HG03432 (cell line): ENCODE results near the gene OSBPL5.

Experiments used
- ATAC-seq: cut with Tn5 transposase; IDR thresholded peaks from one replicate; pipeline ENCODE4 v1.9.1; 2021; ENCODE audit warnings: mild to moderate bottlenecking, moderate library complexity; ENCODE audit not compliant: unreplicated experiment

The OSBPL5 gene

DNA sequence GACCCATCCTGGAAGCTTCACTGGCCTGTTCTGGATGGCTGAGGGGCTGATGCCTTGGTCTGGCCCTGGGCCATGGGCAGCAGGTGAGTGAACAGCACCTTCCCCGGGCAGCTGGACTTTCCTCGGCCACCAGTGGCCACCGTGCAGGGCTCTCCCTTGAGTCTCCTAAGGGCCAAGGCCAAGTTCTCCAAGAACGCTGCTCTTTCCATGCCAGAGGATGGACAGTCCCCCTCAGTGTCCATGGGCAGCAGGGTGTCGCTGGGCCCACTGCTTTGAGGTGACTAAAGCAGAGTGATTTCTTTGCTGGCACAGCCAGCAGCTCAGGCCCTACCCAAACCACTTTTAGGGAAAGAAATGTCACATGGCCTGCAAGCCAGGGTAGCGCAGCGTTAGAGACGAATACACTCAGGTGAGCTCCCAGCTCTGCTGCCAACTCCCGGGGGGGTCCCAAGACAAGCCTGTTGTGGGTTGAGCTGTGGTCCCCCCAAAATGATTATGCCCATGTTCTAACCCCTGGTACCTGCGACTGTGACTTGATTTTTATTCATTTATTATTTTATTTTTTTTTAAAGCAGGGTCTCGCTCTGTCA lies 104.6 kb downstream of the OSBPL5 start:
- no peak for ATAC-seq

DNA sequence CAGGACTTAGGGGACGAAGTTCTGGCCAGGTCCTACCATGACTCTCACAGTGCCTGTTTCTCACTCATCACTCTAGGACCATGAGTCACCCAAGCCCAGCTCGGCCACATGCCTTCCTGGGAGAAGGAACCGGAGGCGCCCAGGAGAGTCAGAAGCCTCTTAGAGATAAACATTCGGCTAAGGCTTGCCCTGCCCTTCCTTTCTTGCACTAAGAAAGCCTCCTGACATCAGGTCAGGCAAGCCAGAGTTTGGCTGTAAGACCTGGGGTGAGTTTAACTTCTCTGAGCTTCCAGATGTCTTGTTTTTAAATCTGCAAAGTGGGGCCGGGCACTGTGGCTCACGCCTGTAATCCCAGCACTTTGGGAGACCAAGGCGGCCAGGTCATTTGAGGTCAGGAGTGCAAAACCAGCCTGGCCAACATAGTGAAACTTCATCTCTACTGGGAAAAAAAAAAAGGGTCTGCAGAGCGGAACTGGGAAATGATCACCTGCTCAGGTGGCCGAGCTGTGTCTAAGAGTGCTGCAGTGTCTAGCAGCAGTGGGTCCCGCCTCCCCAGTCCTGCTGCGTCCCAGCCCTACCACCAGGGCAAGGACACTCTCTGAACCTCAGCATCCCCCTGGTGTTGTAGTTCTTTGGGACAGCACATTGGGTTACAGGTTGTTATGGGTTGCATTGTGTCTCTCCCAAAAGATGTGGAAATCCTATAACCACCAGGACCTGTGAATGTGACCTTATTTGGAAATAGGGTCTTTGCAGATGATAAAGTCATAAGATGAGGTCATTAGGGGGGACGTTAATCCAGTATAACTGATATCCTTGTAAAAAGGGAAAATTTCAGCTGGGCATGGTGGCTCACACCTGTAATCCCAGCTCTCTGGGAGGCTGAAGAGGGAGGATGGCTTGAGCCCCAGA lies 106.1 kb downstream of the OSBPL5 start:
- ATAC-seq = no peak

DNA sequence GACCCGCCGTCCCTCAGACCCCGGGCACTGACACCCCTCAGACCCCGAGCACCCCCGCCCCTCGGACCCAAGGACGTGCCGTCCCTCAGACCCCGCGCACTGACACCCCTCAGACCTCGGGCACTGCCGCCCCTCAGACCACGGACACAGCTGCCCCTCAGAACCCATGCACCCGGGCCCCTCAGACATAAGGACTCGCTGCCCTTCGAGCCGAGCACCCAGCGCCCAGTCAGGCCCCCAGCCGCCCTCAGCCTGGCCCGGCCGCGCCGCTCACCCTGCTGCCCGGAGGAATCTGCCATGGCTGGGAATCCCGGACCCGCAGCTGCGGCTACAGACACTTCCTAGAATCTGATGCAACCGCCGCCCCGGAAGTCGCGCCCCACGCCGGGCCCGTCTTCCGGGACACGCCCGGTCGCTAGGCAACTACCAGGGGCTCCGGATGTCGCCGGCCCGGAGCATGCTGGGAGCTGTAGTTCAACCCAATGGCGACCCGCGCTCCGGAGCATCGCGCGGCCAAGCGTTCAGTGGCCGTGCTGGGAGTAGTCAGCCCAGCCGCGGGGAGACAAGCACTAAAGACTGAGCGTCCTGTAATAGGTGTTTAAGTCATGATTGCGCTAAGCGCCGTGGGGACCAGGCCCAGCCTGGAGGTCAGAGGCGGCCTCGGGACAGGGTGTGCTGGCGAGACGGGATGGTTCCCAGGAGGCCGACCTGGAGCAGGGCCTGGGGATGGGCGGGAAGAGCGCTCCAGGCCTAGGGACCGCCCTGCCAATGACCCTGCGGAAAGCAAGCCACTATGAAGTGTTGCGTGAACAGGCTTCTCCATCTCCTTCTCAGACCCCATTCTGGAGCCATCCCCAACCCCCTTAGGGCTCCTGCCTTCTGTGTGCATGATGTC lies 107.8 kb downstream of the OSBPL5 start, which contains the start of gene CARS1:
Gene CARS1, minus strand, starts transcription at position 355 of the 895 bp plus-strand sequence. Its CDS starts 56 bp downstream, at position 299.
- ATAC-seq = peak; percentile 99

DNA sequence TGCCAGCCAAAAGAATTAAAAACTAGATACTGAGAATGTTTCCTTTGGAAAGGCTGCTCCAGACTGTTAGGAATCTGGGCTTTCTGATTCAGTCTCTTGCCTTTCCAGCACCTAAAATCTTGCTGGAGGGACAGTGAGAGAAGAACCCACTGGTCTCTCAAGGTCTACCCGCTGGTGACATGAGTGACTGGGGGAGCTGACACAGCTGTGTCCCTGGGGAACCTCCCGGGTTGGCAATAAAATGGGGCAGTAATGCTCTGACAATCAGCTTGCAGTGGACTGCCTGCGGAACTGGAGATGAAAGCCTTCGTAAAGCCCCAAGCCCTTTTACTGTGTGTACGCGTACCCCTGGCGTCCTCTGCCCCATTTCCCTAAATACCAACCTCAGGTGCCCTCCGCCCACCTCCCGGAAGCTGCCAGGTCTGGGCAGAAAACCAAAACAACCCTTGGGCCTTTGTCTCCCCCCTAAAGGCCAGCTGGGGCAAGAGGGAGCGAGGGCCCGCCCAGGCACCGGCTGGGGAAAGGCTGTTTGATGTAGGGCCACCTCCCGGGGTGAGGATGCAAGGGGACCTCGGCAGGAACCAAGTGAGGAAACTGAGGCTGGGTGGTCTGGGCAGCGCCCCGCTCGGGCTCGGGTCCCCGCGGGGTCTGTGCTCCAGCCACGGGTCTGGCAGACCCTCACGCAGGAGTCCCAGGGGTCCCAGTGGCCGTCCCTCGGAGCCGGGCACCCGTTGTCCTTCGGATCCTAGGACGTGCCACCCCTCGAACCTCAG lies 108.6 kb downstream of the OSBPL5 start:
- ATAC-seq = no peak

DNA sequence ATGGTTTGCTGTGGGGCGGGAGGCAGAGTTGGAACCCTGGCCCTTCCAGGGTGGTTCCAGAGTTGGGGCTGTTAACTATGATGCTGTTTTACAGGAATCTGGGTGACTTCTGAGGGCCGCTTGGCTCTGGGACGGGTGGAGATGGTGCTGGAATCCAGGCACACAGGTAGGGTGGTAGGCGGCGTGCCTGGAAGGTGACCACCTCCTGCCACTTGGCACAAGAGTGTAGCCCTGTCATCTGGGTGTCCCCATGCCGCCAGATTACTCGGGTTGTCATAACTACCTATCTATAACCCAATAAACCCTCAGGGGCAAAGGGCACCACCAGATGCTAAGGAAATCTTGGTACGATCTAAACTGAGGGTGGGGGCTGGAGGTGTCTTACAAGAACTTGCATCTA lies 109.2 kb downstream of the OSBPL5 start:
- no peak for ATAC-seq

DNA sequence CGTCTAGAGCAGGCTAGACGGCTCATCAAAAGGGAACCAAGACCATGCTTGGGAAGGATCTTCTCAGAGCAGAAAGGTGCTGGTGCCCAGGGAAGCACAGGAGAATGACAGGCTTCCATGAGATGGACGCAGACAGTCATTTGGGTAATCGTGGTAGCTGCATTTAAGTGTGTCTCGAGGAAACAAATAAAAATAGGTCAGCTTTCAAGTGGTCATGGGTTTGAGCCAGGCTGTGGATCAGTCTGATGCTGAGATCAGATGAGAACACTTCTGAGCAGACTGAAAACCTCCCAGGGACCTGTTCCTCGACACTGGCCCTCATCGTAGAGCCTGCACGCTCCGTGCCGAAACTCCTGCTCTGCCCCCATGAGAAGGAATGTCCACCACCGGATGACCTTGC lies 112.5 kb downstream of the OSBPL5 start:
- ATAC-seq = no peak

DNA sequence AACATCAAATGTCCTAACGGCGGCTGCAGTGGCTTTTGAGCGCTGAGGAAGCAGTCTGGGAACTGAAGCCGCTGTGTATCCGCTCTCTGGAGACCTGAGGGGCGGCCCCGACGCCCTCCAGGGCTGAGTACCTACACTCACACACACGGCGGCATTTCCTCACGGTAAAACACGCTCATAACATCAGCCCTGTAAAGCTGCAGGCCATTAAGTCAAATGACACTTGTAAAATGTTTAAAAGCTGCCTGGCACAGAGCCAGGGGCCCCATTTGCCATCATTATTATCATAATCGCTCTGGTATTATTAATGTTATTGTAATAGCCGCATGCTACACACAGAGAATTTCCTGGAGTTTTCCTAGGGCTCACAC lies 113.0 kb downstream of the OSBPL5 start:
- ATAC-seq = no peak

DNA sequence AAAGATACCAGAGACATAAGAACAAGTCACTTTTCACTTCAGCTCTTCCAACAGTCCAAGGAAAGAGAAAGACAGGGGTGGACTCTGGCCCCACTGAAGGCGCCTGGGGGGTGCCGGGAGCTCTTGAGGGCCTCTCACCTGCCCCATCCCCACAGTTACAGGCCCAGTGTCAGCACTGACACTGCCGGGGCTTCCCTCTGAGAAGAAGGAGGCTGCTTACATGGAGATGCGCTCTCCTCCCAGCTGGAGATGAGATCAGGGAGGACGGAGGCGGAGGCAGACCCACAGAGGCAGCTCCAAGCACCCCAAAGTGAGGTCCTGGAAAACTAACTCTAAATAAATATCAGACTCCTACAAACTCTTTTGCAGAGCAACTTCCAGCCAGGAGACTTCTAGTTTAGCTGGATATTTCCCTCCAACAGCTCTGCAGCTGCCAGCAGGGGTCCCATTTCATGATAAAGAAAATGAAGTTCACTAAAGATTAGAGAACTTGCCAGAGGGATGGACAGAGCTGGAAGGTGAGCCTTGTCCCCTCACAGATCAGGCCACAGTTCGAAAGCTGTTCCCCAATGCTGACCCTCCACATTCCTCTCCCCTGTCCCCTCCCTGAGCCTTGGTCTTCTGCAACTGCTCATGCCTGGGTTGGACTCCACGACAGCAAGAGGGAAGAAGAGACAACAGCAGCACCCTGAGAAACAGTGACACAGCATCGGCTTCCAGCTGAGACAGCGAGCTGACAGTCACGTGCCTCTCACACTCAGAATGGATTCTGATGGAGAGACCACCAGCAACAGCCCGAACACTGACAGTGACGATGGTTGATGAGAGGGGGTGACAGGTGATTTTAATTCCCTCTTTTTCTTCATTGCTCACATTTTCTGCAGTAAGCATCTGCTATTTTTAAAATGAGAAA lies 113.7 kb downstream of the OSBPL5 start:
- ATAC-seq = no peak

DNA sequence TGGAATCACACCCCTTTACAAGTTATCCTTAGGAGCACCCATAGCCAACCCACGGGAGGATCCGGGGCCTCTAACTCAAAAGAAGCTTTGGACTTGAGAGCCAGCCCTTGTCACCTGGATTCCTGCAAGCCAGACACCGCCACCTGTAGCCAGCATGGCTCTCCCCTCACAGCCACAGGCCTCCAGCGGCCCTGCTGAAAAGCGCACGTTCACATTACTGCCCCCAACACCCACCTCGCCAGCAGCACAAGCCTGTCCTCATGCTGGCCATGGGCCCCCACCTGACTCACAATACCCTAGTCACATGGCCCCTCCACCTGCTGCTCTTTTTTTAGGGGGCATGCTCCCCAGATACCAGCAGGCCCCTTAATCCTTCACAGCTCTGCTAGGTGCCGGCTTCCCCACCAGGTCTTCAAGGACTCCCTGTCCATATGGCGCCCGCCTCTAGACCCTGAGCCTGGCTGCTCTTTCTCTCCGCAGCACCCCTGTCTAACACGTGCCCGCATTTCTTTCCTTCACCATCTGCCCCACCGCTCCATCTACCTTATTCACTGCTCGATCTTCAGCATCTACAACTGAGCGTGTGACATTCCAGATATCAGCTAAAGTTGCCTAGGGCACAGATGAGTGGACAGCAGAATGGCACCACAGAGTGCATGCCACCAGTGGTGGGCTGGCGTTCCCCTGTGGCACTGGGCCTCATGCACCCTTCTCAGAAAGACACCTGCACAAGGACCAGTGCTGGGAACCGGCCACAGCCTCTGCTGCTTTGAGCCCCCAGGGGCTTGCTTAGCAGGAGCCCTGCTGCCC lies 114.5 kb downstream of the OSBPL5 start:
- ATAC-seq = no peak

DNA sequence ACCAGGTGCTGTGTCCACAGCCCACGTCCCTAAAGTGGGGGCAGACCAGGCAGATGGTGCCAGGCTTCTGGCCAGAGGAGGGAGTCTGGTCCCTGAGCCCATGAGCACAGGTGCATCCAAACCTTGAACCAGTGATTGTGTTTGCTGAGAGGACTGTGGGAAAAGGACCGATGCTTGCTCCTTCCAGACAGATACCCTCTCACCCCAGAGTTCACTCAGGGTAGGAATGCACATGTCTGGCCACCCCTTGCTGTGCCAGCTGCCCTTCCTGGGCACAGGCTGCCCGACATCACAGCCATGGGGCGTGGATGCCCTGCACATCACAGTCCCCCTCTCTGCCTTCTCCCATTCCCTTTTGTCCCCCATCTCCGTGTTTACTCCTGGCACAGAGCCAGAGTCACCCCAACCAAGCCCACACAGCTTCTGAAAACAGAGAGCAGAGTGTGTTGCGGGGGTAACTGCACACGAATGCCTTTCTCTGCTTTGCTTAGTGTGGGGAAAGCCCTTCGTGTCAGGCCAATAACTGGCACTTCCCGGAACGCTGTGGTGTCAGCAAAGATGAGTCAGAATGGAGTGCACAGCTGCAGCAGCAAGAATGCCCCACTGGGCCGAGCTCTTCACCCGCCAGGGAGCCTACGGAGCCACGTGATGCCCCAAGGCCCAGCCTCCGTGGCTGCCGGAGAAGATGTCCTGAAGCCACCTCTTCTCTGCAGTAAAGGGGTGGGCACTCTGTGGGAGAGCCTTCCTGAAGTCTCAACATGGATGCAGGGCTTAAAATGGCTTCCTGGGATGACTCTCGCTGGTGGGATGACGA lies 115.5 kb downstream of the OSBPL5 start:
- peak; percentile 94 for ATAC-seq

DNA sequence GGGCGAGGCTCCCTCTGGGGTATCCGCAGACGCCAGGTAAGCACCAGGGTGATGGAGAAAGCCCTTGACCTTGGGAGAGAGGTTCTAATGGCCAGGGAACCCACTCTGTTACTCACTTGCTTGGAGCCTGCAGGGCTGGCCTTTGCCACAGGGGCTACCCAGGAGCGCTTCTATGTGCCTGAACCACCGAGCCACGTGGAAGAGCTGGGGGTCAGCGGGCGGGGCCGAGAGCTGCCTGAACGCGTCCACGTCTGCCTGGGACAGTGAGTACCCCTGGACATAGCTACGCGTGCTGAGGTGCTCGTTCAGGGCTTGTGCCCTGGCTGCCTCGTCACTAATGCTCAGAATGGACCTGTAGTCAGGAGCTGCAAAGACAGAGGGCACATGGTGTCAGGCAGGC lies 117.5 kb downstream of the OSBPL5 start:
- ATAC-seq = no peak

DNA sequence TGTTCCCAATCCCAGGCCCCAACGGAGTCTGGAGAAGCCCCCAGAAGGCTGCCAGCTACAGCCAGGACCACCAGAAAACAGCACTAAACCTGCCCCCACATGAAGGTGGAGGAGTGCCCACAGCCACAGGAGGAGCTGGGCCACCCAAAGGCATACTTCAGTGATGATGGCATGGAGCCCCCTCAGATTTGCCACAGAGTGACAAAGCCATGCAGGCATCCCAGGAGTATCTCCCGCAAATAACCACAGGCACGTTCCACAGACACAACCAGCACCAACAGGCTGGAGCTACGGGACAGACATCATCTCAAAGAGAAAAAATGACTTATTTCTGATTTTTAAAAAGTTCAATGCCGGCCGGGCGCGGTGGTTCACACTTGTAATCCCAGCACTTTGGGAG lies 118.5 kb downstream of the OSBPL5 start:
- ATAC-seq = no peak

DNA sequence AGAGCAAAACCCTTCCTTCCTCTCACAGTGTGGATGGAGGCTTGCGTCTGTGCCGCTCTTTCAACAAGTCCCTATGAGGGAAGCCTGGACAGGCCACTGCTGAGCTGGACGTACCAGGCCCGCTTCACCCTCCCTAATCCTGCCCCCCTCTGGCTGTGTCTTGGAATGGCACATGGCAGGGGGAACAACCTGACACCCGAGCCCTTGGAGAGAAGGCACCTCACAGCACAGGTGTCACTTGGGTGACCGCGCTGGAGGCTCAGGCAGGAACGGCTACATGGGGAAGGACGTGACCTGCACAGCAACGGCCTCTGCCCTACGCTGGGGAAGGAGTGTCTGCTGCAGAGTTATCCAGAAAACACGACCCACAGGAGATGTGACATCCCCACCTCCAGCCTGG lies 118.9 kb downstream of the OSBPL5 start:
- ATAC-seq = no peak

DNA sequence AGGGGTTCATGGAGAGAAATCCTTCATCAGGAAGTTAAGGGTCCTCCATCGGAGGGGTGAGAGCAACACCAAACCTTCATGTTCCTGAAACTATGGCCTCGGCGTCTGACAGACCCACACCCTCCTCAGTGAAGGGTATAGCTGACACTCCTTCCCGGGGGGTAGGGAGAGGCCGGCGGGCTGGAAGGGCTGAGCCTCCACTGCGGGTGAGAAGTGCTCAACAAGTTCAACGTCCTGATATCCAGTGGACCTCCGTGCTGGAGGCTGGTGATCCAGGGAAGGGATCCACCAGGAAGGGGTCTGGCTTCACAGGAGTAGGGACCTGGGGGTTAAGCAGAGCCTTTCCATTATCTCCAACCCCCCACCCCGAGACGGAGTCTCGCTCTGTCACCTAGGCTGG lies 120.2 kb downstream of the OSBPL5 start:
- no peak for ATAC-seq

DNA sequence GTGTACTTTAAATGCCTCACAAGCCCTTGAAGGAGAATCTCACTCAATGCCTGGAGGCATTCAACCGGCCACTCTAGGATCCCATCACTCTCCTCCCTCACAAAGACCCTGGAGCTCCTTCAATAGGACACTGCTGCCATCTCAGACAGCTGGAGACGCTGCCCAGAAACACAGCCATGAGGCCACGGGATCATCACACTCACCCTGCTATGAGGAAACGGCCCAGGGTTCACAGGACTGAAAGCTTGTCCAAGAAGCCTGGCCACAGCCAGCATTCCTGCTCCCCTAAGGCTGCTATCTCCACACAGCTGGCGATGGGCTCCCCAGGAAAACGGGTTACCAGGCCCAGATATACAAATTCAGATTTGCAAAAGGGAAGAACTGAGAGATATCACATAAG lies 121.1 kb downstream of the OSBPL5 start:
- ATAC-seq = no peak

DNA sequence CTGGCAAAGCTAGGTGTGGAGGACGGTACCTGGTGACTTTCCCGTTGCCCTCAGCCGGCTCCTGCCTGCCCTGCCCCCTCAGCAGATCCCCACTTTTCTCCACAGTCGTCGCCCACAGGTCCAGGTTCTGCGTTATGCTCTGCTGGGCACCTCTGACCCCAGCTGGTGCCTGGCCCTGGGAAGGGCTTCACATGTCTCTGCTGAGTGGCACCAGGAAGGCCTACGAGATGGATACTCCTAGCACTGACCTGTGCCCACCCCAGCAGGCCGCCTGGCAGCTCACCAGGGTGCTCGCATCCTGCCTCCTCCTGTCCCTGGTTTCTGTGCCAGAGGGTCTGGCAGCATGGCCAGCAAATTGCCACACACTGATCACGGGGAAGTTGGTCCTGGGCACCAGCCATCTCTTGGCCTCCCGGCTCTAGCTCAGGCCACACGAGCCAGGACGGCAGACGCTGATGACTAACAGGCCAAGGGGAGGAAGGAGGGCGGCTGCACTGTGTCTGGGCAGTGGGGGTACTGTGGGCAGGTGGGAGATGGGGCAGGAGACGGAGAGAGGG lies 121.7 kb downstream of the OSBPL5 start:
- ATAC-seq = no peak

DNA sequence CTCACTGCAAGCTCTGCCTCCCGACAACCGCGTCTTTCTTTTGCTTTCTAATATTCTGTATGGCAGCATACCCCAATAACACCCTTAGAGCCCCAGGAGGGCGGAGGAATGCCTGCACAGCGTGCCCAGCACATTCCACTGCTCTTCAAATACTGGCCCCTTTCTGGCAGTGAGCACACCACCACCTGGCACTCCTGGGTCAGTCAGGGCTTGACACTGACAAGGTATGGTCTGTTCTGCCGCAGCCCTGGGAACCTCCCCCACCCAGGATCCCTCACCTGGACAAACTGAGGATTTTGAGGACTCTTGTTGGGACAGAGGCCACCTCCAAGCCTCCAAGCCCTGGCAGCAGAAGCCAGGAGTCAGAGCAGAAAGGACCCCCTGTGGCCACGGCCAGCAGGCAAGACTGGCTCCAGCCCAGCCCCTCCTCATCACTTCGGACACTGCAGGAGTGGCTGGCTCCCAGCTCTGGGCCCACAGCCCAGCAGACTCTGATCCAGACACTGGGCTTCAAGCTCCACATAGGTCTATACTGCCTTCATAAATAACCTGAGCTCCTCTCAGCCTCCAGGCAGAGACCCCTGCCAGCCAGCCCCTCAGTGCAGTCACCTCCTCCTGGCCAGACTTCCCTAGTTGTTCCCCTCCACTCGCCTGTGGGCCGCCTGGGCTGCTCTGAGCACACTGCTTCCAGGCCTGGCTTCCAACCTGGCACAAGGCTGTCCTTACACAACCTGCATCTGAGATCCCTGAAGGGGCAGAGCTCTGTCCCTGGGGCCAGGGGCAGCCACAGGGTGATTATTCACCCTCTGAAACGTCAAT lies 122.4 kb downstream of the OSBPL5 start:
- no peak for ATAC-seq
